Duodenal mucosa (tissue), 2 donors: ENCODE data around the gene MBOAT7.
A peak's percentile ranks its signal among the peaks of the same experiment; 100 is the strongest.
"Not testable (repeated sequence)": the region's sequence is repeated elsewhere in the genome, so short reads cannot be mapped to it uniquely, and the experiment has no call there.

Experiments used
- H3K27ac ChIP-seq: one replicate; pipeline ENCODE4 v1.7.0; 2013; ENCODE audit warnings: low read depth, low read length
- H3K27me3 ChIP-seq, 2 donors: one replicate each; pipeline ENCODE4 v1.7.0; 2013; ENCODE audit warnings: low read length in 2 of 2, control low read depth in 1 of 2; ENCODE audit not compliant: insufficient read depth in 2 of 2, control insufficient read depth in 1 of 2
- H3K36me3 ChIP-seq, 2 donors: one replicate each; pipeline ENCODE4 v1.7.0; 2013; ENCODE audit warnings: low read length in 2 of 2, control low read depth in 1 of 2; ENCODE audit not compliant: insufficient read depth in 2 of 2, control insufficient read depth in 1 of 2
- H3K4me1 ChIP-seq, 2 donors: one replicate each; pipeline ENCODE4 v1.7.0; 2013; ENCODE audit warnings: low read length in 2 of 2, control low read depth in 1 of 2; ENCODE audit not compliant: insufficient read depth in 2 of 2, control insufficient read depth in 1 of 2
- H3K4me3 ChIP-seq, 2 donors: one replicate each; pipeline ENCODE4 v1.7.0; 2013; ENCODE audit warnings: low read length in 2 of 2, low read depth in 1 of 2
- H3K9ac ChIP-seq, 2 donors: one replicate each; pipeline ENCODE4 v1.7.0; 2013; ENCODE audit warnings: low read length in 2 of 2, low read depth in 1 of 2
- H3K9me3 ChIP-seq, 2 donors: one replicate each; pipeline ENCODE4 v1.7.0; 2013; ENCODE audit warnings: low read length in 2 of 2, control low read depth in 1 of 2; ENCODE audit not compliant: control insufficient read depth in 1 of 2

MBOAT7 gene

GRCh38 chr19:54179262-54179852 is 10.0 kb downstream of the MBOAT7 start:
- Histone ChIP-seq H3K4me3 (no peak overlapping the region), H3K9me3 (no peaks in the 10 kb centered on the region), H3K27me3 (no peaks in the 10 kb centered on the region), H3K4me1 (peaks cover 0 to 6% of the 10 kb centered on the region in 2 donors), H3K36me3 (peaks cover 12 to 34% of the 10 kb centered on the region in 2 donors), H3K9ac (no peak overlapping the region), H3K27ac (no peak overlapping the region)

GRCh38 chr19:54178581-54179261 is 10.7 kb downstream of the MBOAT7 start:
- H3K4me1 ChIP-seq = peaks cover 0 to 6% of the 10 kb centered on the region in 2 donors
- no peak overlapping the region for H3K27ac ChIP-seq
- H3K27me3 ChIP-seq = no peaks in the 10 kb centered on the region
- H3K9ac ChIP-seq = no peak overlapping the region
- peaks cover 8 to 33% of the 10 kb centered on the region in 2 donors for H3K36me3 ChIP-seq
- no peaks in the 10 kb centered on the region for H3K9me3 ChIP-seq
- H3K4me3 ChIP-seq = no peak overlapping the region

- Histone ChIP-seq H3K27ac (no peak overlapping the region), H3K9me3 (no peaks in the 10 kb centered on the region), H3K4me3 (no peak overlapping the region), H3K27me3 (no peaks in the 10 kb centered on the region), H3K36me3 (peaks cover 0 to 21% of the 10 kb centered on the region in 2 donors), H3K9ac (no peak overlapping the region), H3K4me1 (peaks cover 4 to 5% of the 10 kb centered on the region in 2 donors)
These were observed 15.2 kb downstream of the MBOAT7 start for GRCh38 chr19:54173951-54174834.

- Histone ChIP-seq H3K27me3 (no peaks in the 10 kb centered on the region), H3K9me3 (no peaks in the 10 kb centered on the region), H3K36me3 (peaks cover 0 to 15% of the 10 kb centered on the region in 2 donors), H3K9ac (peak overlapping the region in 1 of 2 donors; percentile 88), H3K27ac (no peak overlapping the region), H3K4me1 (peaks cover 5 to 6% of the 10 kb centered on the region in 2 donors), H3K4me3 (peak overlapping the region; percentile 77 to 81)
These were observed 16.1 kb downstream of the MBOAT7 start for GRCh38 chr19:54173359-54173699.

- H3K27me3 ChIP-seq = no peaks in the 10 kb centered on the region
- peak within 1 kb of the TSS; percentile 88 to 96 for H3K9ac ChIP-seq
- no peaks in the 10 kb centered on the region for H3K9me3 ChIP-seq
- H3K27ac ChIP-seq = peak within 1 kb of the TSS; percentile 85
- H3K4me3 ChIP-seq = peak within 1 kb of the TSS; percentile 77 to 81
- H3K4me1 ChIP-seq = peaks cover 7 to 9% of the 10 kb centered on the region in 2 donors
- peaks cover 0 to 11% of the 10 kb centered on the region in 2 donors for H3K36me3 ChIP-seq
These were observed 16.7 kb downstream of the MBOAT7 start, which contains the start of gene TMC4 for GRCh38 chr19:54172471-54173358. TSS of gene TMC4 (minus strand) at chr19:54173160. CDS start at chr19:54173117, 43 bp downstream.

DNA sequence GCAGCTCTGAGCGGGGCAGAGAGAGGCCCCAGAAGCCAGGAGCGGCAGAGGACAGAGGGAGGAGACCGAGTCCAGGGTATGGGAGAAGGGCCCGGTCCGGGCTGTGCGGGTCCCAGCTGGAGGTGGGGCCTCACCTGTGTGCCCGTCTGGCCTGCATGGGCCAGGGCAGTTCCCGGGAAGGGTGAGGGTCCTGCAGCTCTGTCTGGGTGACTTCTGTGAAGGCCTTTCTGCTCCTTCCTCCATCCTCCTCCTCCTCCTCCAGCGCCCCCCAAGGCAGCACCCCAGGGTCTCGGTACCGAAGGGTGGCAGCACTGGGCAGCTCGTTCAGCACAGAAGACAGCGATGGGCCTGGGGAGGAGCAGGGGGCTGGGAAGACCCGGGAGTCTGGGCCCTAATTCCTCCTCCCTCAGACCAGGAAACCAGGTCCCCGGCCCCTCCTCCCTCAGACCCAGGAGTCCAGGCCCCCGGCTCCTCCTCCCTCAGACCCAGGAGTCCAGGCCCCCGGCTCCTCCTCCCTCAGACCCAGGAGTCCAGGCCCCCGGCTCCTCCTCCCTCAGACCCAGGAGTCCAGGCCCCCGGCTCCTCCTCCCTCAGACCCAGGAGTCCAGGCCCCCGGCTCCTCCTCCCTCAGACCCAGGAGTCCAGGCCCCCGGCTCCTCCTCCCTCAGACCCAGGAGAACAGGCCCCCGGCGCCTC is 17.5 kb downstream of the MBOAT7 start:
- H3K9me3 ChIP-seq, H3K9ac ChIP-seq, H3K27ac ChIP-seq, H3K27me3 ChIP-seq, H3K4me3 ChIP-seq, H3K4me1 ChIP-seq: not testable (repeated sequence)
- H3K36me3 ChIP-seq = peaks cover 0 to 11% of the 10 kb centered on the region in 2 donors

GRCh38 chr19:54169149-54169740 is 20.1 kb downstream of the MBOAT7 start:
- Histone ChIP-seq H3K9ac (no peak overlapping the region), H3K36me3 (no peaks in the 10 kb centered on the region), H3K27me3 (no peaks in the 10 kb centered on the region), H3K27ac (no peak overlapping the region), H3K9me3 (no peaks in the 10 kb centered on the region), H3K4me1 (peaks cover 16 to 23% of the 10 kb centered on the region in 2 donors), H3K4me3 (no peak overlapping the region)

DNA sequence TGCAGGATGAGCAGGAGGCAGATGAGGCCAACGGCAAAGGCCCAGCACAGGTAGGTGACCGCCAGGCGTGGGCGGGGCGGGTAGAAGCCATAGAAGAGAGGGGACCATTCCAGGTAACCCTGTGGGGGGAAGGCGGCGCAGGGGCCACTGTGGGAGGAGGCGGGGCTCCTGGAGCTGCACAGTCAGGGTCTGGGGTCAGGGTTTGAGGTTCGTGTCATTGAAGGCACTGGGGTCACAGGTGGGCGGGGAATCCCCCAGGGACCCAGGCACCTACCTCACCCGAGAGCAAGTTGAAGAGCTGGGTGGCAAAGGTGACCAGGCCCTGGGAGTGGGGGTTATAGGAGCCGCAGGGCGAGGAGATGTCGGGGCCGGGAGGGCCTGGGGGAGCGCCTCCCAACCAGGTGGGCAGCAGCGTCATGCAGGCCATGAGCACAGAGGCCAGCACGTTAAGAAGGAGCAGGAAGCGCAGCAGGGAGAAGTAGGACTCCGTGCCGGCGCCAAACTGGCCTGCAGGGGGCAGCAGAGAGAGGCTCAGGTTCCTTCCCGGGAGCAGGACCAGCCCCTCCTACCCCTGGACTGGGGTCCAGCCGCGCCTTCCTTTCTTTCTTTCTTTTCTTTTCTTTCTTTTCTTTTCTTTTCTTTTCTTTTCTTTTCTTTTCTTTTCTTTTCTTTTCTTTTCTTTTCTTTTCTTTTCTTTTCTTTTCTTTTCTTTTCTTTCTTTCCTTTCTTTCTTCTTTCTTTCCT is 21.0 kb downstream of the MBOAT7 start:
- no peaks in the 10 kb centered on the region for H3K9me3 ChIP-seq
- H3K36me3 ChIP-seq = no peaks in the 10 kb centered on the region
- H3K27me3 ChIP-seq = no peaks in the 10 kb centered on the region
- H3K9ac ChIP-seq = no peak overlapping the region
- H3K4me1 ChIP-seq = peaks cover 15 to 22% of the 10 kb centered on the region in 2 donors
- H3K4me3 ChIP-seq = no peak overlapping the region
- no peak overlapping the region for H3K27ac ChIP-seq
